ENCODE results near the gene TDRD10. TPM values are rescaled to one million over a fixed set of nuclear protein-coding genes. Genes with fewer than 3 reads are reported as not detected.

Gene TDRD10
- total RNA-seq, 1 donor from 2014 or later, result 0.31 TPM

DNA sequence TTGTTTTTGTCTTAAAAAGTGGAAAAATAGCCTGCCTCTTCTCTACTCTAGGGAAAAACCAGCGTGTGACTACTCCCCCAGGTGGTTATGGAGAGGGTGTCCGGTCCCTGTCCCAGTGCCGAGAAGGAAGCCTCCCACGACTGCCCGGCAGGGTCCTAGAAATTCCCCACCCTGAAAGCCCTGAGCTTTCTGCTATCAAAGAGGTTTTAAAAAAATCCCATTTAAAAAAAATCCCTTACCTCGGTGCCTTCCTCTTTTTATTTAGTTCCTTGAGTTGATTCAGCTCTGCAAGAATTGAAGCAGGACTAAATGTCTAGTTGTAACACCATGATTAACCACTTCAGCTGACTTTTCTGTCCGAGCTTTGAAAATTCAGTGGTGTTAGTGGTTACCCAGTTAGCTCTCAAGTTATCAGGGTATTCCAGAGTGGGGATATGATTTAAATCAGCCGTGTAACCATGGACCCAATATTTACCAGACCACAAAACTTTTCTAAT is 35.0 kb upstream of the TDRD10 start:
- TF ChIP-seq, protein P1, sequence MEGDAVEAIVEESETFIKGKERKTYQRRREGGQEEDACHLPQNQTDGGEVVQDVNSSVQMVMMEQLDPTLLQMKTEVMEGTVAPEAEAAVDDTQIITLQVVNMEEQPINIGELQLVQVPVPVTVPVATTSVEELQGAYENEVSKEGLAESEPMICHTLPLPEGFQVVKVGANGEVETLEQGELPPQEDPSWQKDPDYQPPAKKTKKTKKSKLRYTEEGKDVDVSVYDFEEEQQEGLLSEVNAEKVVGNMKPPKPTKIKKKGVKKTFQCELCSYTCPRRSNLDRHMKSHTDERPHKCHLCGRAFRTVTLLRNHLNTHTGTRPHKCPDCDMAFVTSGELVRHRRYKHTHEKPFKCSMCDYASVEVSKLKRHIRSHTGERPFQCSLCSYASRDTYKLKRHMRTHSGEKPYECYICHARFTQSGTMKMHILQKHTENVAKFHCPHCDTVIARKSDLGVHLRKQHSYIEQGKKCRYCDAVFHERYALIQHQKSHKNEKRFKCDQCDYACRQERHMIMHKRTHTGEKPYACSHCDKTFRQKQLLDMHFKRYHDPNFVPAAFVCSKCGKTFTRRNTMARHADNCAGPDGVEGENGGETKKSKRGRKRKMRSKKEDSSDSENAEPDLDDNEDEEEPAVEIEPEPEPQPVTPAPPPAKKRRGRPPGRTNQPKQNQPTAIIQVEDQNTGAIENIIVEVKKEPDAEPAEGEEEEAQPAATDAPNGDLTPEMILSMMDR (IDR thresholded peaks at IDR 0.05; ENCODE audit: unreplicated experiment), result no peak
- Mint-ChIP-seq H3K27me3 (ENCODE audit: low read depth) (no peaks in the 10 kb centered on the region), H3K4me3 (no peak overlapping the region), H3K9me3 (no peaks in the 10 kb centered on the region), H3K36me3 (no peaks in the 10 kb centered on the region), H3K27ac (no peak overlapping the region), H3K4me1 (peaks cover 6% of the 10 kb centered on the region)
- no peak for DNase-seq (ENCODE audit: low spot score in 2 of 2, unreplicated experiment in 2 of 2)

DNA sequence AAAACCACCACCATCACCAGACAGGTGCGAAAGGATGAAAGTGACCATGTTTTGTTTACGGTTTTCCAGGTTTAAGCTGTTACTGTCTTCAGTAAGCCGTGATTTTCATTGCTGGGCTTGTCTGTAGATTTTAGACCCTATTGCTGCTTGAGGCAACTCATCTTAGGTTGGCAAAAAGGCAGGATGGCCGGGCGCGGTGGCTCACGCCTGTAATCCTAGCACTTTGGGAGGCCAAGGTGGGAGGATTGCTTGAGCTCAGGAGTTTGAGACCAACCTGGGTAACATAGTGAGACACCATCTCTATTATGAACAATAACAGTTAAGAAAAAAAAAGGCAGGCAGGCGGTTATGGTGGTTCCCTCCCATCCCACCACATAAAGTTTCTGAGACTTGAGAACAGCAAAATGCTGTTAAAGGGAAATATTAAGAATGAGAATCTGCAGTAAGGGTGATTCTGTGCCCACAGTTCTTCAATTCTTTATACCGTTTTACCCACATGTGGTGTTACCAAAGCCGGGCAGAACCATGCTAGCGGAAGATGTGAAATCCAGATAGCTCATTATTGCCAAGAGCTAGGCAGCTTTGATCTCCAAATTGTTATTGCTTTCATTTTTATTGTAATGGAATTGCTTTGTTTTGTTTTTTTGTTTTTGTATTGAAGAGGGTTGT is 34.5 kb upstream of the TDRD10 start:
- no peaks in the 10 kb centered on the region for H3K36me3 Mint-ChIP-seq
- no peak for DNase-seq (ENCODE audit: low spot score in 2 of 2, unreplicated experiment in 2 of 2)
- H3K4me1 Mint-ChIP-seq, result peaks cover 6% of the 10 kb centered on the region
- H3K27ac Mint-ChIP-seq, result no peak overlapping the region
- TF ChIP-seq, protein P1 (IDR thresholded peaks at IDR 0.05; ENCODE audit: unreplicated experiment), result no peak
- no peaks in the 10 kb centered on the region for H3K9me3 Mint-ChIP-seq
- H3K4me3 Mint-ChIP-seq, result no peak overlapping the region
- no peaks in the 10 kb centered on the region for H3K27me3 Mint-ChIP-seq (ENCODE audit: low read depth)

DNA sequence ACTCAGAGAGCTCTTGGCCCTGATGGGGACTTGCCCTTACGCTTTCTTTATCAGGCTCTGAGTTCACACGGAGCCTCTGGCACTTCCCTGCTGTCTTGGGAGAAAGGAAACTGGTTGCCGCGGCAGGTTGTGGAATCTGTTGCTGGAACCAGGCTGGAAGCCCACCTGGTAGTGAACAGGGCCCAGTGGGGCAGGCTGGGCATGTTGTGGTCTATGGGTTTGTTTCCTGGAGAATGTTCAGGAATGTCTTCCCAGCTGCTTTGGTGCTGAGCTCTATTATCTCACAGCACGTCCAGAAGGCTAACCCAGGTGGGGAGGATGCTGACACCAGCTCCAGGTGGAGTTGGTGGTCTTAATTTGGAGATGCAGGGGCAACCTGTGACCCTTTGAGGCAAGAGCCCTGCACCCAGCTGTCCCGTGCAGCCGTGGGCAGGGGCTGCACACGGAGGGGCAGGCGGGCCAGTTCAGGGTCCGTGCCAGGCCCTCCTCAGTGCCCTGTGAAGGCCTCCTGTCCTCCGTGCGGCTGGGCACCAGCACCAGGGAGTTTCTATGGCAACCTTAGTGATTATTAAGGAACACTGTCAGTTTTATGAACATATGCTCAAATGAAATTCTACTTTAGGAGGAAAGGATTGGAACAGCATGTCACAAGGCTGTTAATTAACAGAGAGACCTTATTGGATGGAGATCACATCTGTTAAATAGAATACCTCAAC is 33.3 kb upstream of the TDRD10 start:
- DNase-seq (ENCODE audit: low spot score in 2 of 2, unreplicated experiment in 2 of 2), result no peak
- Mint-ChIP-seq H3K4me1 (peaks cover 6% of the 10 kb centered on the region), H3K27ac (no peak overlapping the region), H3K4me3 (no peak overlapping the region), H3K36me3 (no peaks in the 10 kb centered on the region), H3K9me3 (no peaks in the 10 kb centered on the region), H3K27me3 (ENCODE audit: low read depth) (no peaks in the 10 kb centered on the region)
- TF ChIP-seq, protein P1 (IDR thresholded peaks at IDR 0.05; ENCODE audit: unreplicated experiment), result no peak

DNA sequence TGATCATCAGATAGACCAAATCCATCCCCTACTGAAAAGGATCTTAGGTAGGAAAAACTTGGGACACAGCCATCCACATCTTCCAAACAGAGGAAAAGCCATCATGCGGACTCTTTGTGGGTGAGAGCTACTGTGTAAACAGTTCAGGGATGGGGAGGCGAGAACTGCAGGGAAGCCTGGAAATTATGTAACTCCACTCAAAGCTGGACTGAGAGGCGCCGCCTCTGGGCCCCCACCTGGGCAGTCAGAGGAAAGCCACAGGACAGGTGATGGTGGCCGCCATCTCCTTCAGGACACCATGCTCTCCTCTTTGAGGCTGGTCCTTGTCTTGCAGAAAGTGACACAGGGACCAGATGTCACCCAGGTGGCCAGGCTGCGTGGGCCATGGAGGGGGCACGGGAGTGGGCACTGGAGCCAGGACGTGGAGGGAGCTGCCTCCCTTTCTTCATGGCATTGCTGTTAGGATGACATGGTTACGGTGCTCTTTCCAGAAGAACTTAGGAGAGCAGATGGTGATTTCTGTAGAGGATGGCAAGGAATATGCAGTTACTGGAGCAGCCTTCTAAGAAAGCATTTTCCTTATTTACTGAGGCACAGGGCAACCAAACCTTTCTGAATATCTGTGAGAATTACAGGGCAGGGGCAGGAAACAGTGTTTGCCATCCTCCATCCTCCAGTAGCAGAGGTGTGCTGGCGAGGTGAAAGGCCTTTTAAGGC is 32.0 kb upstream of the TDRD10 start:
- H3K4me1 Mint-ChIP-seq, result peaks cover 10% of the 10 kb centered on the region
- no peak for DNase-seq (ENCODE audit: low spot score in 2 of 2, unreplicated experiment in 2 of 2)
- TF ChIP-seq, protein P1 (IDR thresholded peaks at IDR 0.05; ENCODE audit: unreplicated experiment), result no peak
- H3K4me3 Mint-ChIP-seq, result no peak overlapping the region
- no peaks in the 10 kb centered on the region for H3K9me3 Mint-ChIP-seq
- H3K27me3 Mint-ChIP-seq (ENCODE audit: low read depth), result no peaks in the 10 kb centered on the region
- H3K36me3 Mint-ChIP-seq, result no peaks in the 10 kb centered on the region
- no peak overlapping the region for H3K27ac Mint-ChIP-seq

GRCh38 chr1:154471304-154471703 is 30.7 kb upstream of the TDRD10 start:
- no peaks in the 10 kb centered on the region for H3K36me3 Mint-ChIP-seq
- H3K4me1 Mint-ChIP-seq, result peaks cover 5% of the 10 kb centered on the region
- no peak overlapping the region for H3K4me3 Mint-ChIP-seq
- H3K9me3 Mint-ChIP-seq, result no peaks in the 10 kb centered on the region
- DNase-seq (ENCODE audit: low spot score in 2 of 2, unreplicated experiment in 2 of 2), result no peak
- TF ChIP-seq, protein P1 (IDR thresholded peaks at IDR 0.05; ENCODE audit: unreplicated experiment), result no peak
- no peak overlapping the region for H3K27ac Mint-ChIP-seq
- no peaks in the 10 kb centered on the region for H3K27me3 Mint-ChIP-seq (ENCODE audit: low read depth)
